Stimulated activated CD4-positive, alpha-beta T cell treated with anti-CD3 and anti-CD28 coated beads, Interleukin-4, amount 100 ng/mL, for 48 hours (primary cell): ENCODE data around the gene BUB1.
"Not testable (repeated sequence)": the region's sequence is repeated elsewhere in the genome, so short reads cannot be mapped to it uniquely, and the experiment has no call there.

Source experiments
- DNase-seq, 2 donors: peaks; one replicate each; pipeline ENCODE4 v3.0.0-alpha.2; 2020; ENCODE audit warnings: low read depth in 2 of 2

The BUB1 gene

GRCh38 chr2:110677530-110678456 is at the start of gene BUB1:
Gene BUB1, minus strand, starts transcription at chr2:110678063. Its CDS starts 68 bp downstream, at chr2:110677995.
- DNase-seq = peak; percentile 91 to 94

- no peak for DNase-seq
Observed at GRCh38 chr2:110726285-110726684, 48.4 kb upstream of the BUB1 start.

DNA sequence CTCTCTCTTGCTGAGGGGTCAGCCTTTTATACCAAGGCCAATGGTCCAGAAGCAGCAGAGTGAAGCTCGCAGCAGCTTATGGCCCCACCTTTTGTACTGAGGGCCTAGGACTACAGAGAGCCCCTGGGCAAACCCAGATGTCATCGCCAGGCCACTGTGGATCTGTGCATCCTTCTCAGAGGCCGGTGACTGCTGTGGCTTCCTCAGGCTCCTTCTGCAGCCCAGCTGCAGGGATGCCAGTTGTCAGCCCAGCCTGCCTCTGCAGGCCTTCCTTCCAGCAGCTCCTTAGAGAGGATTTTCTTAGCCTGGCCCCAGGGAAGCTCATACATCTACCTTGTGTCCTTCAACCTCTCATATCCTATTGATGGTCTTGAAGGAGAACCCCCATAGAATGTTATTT is 48.0 kb upstream of the BUB1 start:
- no peak for DNase-seq

DNA sequence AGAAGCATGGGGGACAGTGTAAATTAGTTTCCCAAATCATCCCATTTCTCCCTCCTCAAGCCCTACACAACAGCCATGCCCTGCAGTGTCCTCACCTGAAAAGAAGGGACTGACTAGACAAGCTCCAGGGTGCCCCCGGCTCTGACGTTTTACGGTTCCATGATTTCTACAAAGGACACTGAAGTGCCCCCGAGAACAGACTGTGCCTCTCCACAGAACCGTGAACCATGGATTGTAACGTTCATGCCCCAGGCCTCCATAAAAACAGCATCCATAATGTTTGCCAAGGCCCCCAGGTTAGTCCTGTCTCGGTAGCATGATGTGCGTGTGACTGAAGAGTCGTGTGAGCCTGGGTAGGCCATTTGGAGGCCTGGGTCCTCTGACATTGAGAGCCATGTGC is 47.5 kb upstream of the BUB1 start:
- DNase-seq = no peak

DNA sequence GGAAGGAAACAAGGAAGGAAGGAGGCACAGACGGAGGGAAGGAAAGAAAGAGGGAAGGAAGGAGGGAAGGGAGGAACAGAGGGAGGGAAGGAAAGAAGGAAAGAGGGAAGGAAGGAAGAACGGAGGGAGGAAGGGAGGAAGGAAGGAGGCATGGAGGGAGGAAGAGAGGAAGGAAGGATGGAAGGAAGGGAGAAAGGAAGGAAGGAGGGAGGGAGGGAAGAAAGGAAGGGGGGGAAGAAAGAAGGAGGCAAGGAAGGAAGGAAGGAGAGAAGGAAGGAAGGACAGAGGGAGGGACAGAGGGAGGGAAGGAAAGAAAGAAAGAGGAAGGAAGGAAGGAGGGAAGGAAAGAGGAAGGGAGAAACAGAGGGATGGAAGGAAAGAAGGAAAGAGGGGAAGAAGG is 47.0 kb upstream of the BUB1 start:
- DNase-seq = no peak

DNA sequence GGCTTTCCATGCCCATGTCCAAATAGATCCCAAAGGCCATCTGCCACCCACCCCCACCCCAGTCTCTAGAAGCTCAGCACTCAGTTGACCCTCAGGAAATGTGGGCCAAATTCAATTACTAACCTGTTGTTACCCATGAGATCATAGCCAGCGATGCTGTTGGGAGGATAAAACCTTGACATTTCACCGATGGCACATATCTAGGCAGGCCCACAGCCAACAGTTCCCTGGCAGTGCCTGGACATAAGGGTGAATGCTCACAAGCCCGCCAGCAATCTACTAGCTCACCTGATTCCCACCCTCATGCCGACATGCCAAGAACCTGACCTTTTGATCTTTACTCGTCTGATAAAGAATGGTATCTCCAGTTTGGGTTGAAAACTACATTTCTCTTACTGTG is 42.7 kb upstream of the BUB1 start:
- DNase-seq = no peak

DNA sequence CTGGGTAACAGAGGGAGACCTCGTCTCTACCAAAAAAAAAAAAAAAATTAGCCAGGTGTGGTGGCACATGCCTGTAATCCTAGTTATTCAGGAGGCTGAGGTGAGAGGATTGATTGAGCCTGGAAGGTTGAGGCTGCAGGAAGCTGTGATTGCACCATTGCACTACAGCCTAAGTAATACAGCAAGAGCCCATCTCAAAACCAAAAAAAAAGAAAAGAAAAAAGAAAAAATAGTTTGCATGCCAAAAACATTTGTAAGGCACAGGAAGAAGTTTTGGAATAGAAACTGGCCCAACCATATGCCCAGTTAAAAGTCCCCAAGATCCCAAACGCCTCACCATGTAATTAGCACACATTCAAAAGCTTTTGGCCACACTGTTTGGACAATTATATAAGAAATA is 41.1 kb upstream of the BUB1 start:
- DNase-seq = no peak

- no peak for DNase-seq
Observed at GRCh38 chr2:110718382-110718781, 40.5 kb upstream of the BUB1 start.

DNA sequence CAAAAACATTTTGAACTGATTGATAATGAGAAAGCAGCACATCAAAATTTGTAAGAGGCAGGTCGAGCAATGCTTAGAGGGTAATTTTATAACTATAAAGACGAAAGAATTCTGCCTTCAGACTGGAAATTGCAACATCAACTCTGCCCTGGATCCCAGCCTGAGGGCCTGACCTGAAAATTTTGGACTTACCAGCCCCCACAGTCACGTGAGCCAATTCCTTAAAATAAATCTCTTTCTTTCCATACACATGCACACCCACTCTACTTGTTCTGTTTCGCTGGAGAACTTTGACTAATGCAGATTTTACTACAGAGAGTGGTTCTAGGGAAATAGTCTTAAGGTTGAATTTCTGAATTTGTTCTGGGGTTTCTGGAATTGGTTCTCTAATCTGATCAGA is 39.9 kb upstream of the BUB1 start:
- no peak for DNase-seq

DNA sequence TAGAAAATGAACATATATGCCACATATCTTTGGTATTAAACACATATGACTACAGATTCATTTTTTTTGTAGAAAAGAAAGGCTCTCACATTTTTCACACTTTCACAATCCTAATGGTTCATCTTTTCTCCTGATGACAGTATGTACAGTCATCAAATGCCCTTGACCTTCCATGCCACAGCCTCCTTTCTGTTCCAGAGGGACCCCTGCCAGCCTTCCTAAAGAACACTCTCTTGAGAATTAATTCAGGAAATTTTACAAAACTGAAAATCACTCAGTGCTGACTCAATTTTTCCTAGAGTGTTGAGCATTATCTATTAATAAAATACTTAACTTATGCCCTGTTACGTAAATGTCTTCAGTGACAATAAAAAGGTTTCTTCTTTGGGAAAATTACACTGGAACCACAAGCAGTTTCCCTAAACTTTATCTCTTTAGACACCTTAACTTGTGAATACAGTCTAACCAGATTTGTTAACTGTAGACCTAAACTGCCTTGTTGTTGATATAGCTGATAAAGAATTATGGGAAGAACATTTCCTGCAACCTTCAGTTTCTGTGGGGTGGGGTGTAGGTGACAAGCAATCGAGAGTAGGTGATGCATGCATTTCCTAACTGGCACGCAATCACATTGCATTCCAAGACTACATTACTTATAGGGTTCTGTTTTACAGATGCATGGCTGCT is 39.2 kb upstream of the BUB1 start:
- no peak for DNase-seq

GRCh38 chr2:110714452-110715224 is 36.8 kb upstream of the BUB1 start:
- no peak for DNase-seq

GRCh38 chr2:110713513-110714362 is 35.9 kb upstream of the BUB1 start:
- no peak for DNase-seq

DNA sequence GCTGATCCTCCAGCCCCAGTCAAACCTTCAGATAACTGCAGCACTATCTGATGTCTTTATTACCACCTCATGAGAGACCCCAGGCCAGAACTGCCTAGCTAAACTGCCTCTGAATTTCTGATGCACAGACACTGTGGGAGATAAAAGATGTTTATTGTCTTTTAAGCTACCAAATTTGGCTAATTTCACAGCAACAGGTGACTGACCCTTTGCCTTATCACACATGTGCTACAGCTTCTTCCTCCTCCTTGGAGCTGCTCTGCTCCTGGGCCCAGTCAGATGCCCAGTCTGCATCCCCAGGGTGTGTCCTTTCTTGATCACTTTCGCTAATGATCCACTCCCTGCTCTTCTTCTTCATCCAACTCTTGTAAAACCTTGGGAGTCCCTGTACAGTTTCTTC is 34.9 kb upstream of the BUB1 start:
- DNase-seq = no peak

GRCh38 chr2:110708455-110708854 is 30.6 kb upstream of the BUB1 start:
- DNase-seq = no peak

- DNase-seq = no peak
Observed at GRCh38 chr2:110707386-110707965, 29.6 kb upstream of the BUB1 start.

DNA sequence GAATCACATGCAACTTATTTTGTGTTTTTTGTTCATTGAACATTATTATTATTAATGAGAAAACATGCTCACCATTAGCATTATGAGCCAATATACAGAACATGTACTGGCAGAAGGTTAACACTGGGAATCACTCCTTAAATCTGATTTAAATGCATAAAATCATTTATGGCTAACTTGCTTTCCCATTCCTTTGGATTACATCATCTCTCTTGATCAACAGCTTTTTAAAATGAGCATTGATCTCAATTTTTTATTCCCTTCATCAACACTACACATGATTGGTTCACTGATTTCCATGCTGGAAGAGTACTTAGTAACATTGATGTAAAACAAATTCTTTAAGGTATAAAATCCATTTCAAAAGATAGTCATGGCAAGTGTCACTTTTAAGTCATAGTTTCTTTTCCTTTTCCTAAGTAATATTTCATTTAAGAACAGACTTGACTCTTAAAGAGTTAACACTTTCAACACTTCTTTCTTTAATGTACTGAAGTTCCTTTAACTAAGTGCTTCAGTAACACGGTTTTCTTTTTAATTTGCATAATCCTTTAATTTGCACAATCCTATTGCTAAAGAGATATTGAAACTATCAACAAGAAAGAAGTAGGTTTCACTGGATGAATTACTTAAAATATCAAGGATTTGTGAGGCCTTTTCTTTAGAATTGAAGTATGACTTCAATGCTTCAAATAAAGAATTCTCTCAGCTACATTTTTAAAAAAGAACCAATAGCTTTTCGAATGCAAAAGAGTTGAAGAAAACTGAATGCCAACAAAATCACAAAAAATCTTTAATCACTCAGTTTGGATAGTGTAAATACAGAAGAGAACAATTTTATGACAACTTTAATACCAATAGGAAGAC is 24.9 kb upstream of the BUB1 start:
- no peak for DNase-seq

GRCh38 chr2:110698253-110698652 is 20.4 kb upstream of the BUB1 start:
- not testable (repeated sequence) for DNase-seq

- DNase-seq = not testable (repeated sequence)
Observed at GRCh38 chr2:110695146-110695898, 17.5 kb upstream of the BUB1 start.

DNA sequence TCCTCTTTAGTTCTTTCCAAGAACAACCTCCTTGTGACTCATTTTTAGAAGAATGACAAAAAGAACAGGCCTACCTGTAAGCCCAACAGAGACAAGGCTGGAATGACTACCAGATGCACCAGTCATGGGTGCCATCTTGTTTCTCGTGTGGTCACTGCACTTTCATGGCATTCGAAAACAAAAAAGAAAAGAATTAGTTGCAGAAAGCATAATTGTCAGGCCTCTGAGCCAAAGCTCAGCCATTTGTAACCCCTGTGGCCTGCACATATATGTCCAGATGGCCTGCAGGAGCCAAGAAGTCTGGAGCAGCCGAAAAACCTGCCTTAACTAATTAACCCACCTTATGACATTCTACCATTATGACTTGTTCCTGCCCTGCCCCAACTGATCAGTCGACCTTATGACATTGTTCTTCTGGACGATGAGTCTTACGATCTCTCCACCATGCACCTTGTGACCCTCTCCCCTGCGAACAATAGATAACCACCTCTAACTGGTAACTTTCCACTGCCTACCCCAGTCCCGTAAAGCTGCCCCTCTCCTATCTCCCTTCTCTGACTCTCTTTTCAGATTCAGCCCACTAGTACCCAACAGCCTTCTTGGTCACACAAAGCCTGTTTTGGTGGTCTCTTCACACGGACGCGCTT is 13.9 kb upstream of the BUB1 start:
- DNase-seq = no peak
